ENCODE data around the gene ASAP3. TPM values are rescaled to one million over a fixed set of nuclear protein-coding genes. Genes with fewer than 3 reads are reported as not detected.
A peak's percentile ranks its signal among the peaks of the same experiment; 100 is the strongest.

ASAP3 gene
- total and polyA plus RNA-seq, 9 of the 15 experiments (the other 6 are each of a cell fraction or from before 2014, with no cell fraction given) = 1.7 to 31.2 (median 17.4) TPM

DNA sequence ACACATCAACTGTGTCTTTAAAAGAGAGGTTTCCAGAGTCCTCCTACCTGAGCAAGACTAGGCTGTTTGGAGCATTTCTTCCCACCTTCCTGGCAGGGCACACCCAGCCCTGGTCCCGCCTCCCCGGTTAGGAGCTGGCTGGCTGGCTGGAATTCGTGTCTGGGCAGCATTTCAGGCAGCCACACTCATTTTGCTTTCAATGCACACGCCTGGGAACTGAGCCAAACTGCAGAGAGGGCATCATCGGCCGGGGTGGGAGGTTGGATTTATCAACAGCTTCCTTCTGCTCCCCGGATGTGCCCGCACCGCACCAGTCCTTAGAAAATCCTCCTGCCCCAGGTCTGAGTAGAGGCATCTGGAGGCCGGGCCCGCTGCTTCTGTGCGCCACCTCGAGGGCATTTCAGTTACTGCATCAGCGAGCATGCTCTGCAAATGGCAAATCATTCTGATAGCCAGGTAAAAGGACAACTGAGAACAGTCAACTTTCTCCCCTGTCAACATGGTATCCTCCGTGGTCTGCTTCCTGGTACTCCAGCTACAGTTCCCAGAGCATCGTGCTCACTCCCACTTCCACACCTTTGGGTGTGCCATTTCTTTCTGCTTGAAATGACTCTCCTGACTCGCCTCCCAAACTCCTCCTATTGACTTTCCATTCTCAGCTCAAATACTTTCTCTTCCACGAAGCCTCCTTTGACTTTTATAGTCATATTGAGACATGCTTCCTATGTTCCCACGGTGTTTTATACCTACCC, 80.1 kb downstream of the ASAP3 start (continued):
- TF ChIP-seq, protein P1, sequence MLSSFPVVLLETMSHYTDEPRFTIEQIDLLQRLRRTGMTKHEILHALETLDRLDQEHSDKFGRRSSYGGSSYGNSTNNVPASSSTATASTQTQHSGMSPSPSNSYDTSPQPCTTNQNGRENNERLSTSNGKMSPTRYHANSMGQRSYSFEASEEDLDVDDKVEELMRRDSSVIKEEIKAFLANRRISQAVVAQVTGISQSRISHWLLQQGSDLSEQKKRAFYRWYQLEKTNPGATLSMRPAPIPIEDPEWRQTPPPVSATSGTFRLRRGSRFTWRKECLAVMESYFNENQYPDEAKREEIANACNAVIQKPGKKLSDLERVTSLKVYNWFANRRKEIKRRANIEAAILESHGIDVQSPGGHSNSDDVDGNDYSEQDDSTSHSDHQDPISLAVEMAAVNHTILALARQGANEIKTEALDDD (IDR thresholded peaks at IDR 0.05) = no peak; the same call in 1 of the 2 replicates
- TF ChIP-seq, protein P2, sequence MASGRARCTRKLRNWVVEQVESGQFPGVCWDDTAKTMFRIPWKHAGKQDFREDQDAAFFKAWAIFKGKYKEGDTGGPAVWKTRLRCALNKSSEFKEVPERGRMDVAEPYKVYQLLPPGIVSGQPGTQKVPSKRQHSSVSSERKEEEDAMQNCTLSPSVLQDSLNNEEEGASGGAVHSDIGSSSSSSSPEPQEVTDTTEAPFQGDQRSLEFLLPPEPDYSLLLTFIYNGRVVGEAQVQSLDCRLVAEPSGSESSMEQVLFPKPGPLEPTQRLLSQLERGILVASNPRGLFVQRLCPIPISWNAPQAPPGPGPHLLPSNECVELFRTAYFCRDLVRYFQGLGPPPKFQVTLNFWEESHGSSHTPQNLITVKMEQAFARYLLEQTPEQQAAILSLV (tag; IDR thresholded peaks at IDR 0.05) = no peak
- TF ChIP-seq CBFA2T3 (IDR thresholded peaks at IDR 0.05) = peak; percentile 66
- TF ChIP-seq KLF10 (CRISPR knock-in tag; IDR thresholded peaks at IDR 0.05) = no peak
- no peak for TF ChIP-seq FOXP1 (CRISPR knock-in tag; IDR thresholded peaks at IDR 0.05)
- no peak for TF ChIP-seq ZNF644 (tag; IDR thresholded peaks at IDR 0.05; ENCODE audit: low read depth)
- TF ChIP-seq, protein P3, sequence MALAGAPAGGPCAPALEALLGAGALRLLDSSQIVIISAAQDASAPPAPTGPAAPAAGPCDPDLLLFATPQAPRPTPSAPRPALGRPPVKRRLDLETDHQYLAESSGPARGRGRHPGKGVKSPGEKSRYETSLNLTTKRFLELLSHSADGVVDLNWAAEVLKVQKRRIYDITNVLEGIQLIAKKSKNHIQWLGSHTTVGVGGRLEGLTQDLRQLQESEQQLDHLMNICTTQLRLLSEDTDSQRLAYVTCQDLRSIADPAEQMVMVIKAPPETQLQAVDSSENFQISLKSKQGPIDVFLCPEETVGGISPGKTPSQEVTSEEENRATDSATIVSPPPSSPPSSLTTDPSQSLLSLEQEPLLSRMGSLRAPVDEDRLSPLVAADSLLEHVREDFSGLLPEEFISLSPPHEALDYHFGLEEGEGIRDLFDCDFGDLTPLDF (CRISPR knock-in tag; IDR thresholded peaks at IDR 0.05) = no peak
- TF ChIP-seq, protein P4, sequence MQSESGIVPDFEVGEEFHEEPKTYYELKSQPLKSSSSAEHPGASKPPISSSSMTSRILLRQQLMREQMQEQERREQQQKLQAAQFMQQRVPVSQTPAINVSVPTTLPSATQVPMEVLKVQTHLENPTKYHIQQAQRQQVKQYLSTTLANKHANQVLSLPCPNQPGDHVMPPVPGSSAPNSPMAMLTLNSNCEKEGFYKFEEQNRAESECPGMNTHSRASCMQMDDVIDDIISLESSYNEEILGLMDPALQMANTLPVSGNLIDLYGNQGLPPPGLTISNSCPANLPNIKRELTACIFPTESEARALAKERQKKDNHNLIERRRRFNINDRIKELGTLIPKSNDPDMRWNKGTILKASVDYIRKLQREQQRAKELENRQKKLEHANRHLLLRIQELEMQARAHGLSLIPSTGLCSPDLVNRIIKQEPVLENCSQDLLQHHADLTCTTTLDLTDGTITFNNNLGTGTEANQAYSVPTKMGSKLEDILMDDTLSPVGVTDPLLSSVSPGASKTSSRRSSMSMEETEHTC (IDR thresholded peaks at IDR 0.05) = no peak
- no peak for TF ChIP-seq ZNF12 (CRISPR knock-in tag; IDR thresholded peaks at IDR 0.05)
- TF ChIP-seq NCOA6 (IDR thresholded peaks at IDR 0.05) = no peak
- TF ChIP-seq BRF1 (IDR thresholded peaks at IDR 0.05; ENCODE audit: borderline replicate concordance, extremely low read depth, insufficient read length) = no peak
- TF ChIP-seq, protein P5, sequence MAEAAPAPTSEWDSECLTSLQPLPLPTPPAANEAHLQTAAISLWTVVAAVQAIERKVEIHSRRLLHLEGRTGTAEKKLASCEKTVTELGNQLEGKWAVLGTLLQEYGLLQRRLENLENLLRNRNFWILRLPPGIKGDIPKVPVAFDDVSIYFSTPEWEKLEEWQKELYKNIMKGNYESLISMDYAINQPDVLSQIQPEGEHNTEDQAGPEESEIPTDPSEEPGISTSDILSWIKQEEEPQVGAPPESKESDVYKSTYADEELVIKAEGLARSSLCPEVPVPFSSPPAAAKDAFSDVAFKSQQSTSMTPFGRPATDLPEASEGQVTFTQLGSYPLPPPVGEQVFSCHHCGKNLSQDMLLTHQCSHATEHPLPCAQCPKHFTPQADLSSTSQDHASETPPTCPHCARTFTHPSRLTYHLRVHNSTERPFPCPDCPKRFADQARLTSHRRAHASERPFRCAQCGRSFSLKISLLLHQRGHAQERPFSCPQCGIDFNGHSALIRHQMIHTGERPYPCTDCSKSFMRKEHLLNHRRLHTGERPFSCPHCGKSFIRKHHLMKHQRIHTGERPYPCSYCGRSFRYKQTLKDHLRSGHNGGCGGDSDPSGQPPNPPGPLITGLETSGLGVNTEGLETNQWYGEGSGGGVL (CRISPR knock-in tag; IDR thresholded peaks at IDR 0.05) = no peak
- TF ChIP-seq ARNT (IDR thresholded peaks at IDR 0.05) = no peak; a peak in 1 of 4 replicates
- no peak for TF ChIP-seq RBM17 (IDR thresholded peaks at IDR 0.05; ENCODE audit: borderline replicate concordance, low read depth, low read length)
- no peak for TF ChIP-seq CHCHD3 (CRISPR knock-in tag; IDR thresholded peaks at IDR 0.05)
- TF ChIP-seq CBX1 (IDR thresholded peaks at IDR 0.05; ENCODE audit: low read depth) = 0 out of 2 replicates have a peak, but pooled peaks have one; percentile 19
- TF ChIP-seq ETV6 (IDR thresholded peaks at IDR 0.05; ENCODE audit: borderline replicate concordance in 1 of 2, low read depth in 2 of 2, low read length in 1 of 2) = no peak
- 0 out of 2 replicates have a peak, but pooled peaks have one; percentile 25 for TF ChIP-seq ETV6 (CRISPR knock-in tag; IDR thresholded peaks at IDR 0.05; ENCODE audit: borderline replicate concordance)
- TF ChIP-seq ZNF696 (CRISPR knock-in tag; conservative IDR thresholded peaks at IDR 0.05) = no peak
- TF ChIP-seq CREM (IDR thresholded peaks at IDR 0.05; ENCODE audit: low read depth) = peak; percentile 60; the same call in 1 of the 2 replicates
